HG03097 (cell line): Measurements from ENCODE around the gene SUSD2.
"Not testable (repeated sequence)": the region's sequence is repeated elsewhere in the genome, so short reads cannot be mapped to it uniquely, and the experiment has no call there.

Source experiments
- ATAC-seq: cut with Tn5 transposase; IDR thresholded peaks from one replicate; pipeline ENCODE4 v1.9.1; 2021; ENCODE audit not compliant: unreplicated experiment, low FRiP score

The SUSD2 gene

DNA sequence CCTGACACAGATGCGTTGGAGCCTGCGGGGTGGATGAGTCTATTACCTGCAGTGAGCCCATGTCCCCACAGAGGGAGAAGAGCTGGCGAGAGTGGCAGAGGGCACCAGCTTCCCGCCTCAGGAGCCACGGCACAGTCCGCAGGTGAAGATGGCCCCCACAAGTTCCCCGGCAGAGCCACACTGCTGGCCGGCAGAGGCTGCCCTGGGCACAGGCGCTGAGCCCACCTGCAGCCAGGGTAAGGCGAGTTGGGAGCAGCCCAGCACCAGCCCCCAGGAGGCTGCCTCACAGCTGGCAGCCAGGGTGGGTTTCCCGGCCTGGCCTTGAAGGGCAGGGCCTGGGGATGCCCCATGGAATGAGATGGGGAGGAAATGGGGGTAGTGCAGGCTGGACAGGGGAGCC, 5.2 kb upstream of the SUSD2 start:
- ATAC-seq: no peak

DNA sequence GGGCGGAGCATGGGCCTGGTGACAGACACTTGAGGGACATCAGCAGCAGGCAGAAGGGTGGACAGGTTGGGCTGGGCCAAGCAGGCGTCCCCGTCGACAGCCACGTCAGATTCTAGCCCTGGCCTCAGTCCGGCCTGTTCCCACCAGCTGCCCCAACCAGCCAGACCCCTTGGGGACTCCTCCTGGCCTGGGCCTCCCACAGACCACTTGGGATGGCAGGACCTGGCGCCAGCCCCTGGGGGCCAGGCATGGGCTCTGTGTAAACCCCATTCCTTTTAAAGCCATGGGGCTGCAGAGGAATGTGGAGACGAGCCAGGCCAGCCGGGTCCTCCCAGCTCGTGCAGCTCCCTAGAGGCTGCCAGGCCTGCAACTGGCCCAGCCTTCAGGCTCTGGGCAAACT, 4.7 kb upstream of the SUSD2 start:
- no peak for ATAC-seq

DNA sequence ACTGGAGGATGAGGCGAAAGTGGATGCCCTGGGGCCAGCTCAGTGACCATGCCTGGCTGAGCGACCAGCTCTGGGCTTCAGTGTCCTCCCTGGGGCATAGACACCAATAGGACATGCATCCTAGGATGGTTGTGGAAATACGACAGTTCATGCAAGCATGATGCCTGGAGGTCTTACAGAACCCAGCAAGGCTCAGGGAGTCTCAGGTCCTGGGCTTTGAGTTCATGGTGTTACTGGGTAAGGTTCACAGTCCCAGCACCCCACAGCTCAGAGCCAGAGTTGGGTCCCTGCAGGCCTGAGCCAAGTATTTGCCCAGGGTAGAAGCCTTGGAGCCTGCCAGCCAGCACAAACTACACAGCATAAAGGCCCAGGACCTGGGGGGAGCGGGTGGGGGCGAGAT, 4.2 kb upstream of the SUSD2 start:
- no peak for ATAC-seq

- no peak for ATAC-seq
Measured at GRCh38 chr22:24177456-24177855, 3.8 kb upstream of the SUSD2 start.

DNA sequence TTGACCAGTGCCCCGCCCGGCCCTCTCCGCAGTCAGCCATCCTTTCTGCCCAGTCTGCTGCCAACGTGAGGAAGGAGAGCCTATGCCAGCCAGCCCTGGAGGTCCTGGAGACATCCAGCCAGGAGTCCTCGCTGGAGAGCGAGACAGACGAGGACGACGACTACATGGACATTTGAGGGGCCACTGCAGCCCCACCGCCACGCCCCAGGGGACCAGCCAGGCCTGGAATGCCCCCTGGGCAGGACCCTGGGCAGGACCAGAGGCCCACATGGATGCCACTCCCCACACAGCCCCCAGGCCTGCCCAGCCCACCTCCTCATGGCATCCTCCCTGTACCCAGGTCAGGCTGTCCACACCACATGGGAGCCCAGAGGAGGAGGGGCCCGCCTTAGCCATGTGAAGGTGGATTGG, 3.3 kb upstream of the SUSD2 start:
- ATAC-seq: no peak

GRCh38 chr22:24178502-24179440, 2.5 kb upstream of the SUSD2 start:
- ATAC-seq: no peak

DNA sequence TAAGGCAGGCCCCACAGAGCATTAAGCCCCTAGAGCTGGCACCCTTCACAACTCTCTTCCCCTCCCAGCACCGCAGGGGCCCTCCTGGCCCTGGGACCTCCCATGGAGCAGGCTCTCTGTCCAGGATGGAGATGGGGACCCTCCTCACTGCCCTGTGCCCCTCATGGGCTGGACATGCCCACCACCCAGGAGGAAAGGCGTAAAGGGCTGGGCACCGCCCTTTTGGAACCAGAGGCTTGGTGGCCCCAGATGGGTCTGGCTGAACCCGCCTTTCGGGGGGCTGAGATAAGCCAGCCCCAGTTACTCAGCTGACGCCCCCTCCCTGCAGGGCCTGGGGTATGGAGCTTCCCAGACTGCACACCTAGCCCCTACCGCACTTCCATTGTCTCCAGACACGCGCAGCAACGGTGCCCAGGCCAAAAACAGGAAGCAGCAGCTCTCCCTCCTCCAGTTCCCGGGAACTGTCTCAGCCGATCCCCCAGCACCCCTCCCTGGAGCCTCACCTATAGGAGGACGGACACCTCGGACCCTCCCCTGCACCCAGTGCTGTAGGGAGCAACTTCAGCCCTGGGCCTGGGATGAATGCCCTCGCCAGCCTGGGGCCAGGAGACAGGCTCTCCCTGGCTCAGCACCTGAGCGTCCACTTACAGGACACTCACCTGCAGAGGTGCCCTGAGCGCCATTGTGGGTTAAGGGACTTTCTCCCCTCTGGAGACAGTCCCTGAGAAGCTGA, 1.6 kb upstream of the SUSD2 start:
- no peak for ATAC-seq

GRCh38 chr22:24180316-24181087, 785 bp upstream of the SUSD2 start:
- ATAC-seq: no peak

DNA sequence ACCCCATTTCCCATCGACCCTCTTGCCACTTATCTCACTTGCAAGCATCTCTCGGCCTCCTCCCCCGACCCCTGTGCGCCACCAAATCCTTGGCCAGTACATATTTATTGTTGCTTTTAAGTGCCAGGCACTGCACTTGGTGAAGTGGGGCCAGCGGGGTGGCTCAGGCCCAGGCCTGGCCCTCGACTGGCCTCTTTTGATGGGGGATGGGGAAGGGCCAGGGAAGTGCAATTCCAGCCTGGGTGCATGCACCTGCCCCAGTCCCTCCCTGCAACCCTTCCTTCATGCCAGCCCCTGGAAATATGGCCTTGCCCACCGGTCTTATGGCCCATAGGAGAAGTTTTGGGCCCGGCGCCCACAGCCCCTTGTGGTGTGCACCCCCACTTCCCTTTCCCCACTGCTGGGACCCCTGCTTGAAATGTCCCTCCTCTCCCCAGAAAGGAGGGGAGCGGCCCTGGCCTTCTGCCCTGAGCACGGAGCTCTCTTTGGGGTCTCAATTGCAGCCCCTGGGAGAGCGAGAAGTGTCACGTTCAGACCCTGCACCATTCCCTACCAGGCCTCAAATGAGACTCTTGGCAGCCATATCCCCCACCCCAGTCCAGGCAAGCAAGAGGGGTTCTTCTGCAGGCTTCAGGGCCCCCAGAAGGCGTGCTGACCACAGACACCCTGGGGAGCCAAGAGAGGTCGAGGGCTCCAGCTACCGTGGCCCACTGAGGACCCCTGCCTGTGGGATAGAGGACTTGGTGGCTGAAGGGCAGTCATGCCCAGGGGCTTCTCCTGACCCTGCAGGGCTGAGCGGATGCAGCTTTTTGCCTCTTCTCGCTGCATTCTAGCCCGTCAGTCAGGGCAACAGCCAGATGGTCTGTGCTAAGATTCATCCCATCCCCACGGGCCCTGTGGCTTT, 961 bp downstream of the SUSD2 start:
- ATAC-seq: no peak

DNA sequence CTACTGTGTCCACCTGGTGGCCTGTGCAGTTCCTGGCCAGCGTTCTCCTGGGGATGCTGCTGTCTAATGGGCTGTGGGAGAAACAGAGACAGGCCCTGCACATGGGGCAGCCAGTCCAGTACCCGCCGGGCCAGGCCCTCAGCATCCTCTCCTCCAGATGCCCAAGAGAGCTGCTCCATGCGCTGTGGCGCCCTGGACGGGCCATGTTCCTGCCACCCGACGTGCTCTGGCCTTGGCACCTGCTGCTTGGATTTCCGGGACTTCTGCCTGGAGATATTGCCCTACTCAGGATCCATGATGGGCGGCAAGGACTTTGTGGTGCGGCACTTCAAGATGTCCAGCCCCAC, 1.6 kb downstream of the SUSD2 start:
- not testable (repeated sequence) for ATAC-seq

DNA sequence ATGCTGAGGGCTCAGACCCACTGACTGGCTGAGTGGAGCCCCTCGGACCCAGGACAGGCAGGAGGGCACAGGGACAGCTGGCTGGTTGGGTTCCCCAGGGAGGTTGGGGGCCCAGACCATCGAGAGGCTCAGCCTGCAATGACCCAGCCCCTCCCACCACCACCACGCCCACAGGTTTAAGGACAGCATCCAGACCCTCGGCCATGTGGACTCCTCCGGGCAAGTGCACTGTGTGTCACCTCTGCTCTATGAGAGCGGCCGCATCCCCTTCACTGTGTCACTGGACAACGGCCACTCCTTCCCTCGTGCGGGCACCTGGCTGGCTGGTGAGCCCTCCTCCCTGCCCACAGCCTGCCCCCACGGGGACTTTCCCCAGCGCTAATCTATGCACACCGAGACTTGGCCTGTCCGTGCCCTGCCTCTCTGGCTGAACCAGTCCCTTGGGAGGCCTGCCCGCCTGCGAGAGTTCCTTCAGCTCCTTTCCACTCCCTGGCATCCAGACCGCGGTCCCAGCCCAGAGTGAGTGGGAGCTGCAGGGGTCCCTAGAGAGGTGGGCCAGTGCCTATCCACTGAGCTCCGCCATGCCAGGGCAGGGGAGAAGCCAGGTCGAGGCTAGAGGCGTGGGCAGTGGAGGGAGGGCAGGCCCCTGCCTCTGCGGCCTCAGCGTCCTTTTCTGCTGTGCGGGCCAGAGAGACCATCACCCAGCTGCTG, 2.2 kb downstream of the SUSD2 start:
- no peak for ATAC-seq

DNA sequence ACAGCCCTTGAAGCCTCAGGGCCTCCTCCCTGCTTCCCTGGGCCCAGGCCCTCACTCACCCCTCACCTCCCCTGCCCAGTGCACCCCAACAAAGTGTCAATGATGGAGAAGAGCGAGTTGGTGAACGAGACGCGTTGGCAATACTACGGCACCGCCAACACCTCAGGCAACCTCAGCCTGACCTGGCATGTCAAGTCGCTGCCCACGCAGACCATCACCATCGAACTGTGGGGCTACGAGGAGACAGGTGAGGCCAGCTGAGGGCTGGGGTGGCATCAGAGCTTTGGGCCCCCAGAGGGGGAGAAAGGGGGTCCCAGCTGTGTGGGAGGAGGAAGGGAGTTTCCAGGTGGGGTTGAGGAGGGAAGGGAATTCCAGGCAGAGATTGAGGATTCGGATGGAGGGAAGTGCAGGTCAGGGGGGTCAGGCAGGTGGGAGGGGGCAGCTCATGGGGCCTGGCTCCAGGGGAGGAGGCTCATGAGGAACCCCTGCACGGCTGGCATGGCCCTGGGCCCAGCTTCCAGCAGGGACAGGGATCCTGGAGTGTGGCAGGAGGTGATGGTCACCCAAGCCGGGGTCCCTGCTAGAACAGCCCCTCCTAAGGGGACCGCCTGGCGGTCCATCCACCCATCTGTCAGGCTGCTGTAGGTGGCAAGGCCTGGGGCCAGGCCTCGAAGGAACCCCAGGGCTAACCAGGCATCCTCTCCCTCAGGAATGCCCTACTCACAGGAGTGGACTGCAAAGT, 2.9 kb downstream of the SUSD2 start:
- ATAC-seq: no peak

GRCh38 chr22:24185001-24185500, 3.8 kb downstream of the SUSD2 start:
- no peak for ATAC-seq

DNA sequence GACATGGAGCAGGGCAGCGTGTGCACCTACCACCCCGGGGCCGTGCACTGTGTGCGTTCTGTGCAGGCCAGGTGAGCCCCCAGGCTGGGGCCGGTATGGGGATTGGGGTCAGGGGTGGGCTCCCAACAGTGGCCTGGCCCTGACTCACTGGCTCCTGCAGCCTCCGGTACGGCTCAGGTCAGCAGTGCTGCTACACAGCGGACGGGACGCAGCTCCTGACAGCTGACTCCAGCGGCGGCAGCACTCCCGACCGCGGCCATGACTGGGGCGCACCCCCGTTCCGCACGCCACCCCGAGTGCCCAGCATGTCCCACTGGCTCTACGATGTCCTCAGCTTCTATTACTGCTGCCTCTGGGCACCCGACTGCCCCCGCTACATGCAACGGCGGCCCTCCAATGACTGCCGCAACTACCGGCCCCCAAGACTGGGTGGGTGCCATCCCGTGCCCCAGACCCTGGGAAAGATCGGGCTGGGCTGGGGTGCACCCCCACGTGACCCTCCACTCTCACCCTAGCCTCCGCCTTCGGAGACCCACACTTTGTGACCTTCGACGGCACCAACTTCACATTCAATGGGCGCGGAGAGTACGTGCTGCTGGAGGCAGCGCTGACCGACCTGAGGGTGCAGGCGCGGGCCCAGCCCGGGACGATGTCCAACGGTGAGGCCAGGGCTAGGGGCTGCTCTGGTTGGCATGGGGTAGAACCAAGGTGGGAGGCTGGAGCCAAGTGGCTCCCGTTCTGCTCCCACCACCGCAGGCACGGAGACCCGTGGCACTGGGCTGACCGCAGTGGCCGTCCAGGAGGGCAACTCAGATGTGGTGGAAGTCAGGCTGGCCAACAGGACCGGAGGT, 4.4 kb downstream of the SUSD2 start:
- ATAC-seq: no peak

GRCh38 chr22:24186352-24186740, 5.1 kb downstream of the SUSD2 start:
- ATAC-seq: no peak

DNA sequence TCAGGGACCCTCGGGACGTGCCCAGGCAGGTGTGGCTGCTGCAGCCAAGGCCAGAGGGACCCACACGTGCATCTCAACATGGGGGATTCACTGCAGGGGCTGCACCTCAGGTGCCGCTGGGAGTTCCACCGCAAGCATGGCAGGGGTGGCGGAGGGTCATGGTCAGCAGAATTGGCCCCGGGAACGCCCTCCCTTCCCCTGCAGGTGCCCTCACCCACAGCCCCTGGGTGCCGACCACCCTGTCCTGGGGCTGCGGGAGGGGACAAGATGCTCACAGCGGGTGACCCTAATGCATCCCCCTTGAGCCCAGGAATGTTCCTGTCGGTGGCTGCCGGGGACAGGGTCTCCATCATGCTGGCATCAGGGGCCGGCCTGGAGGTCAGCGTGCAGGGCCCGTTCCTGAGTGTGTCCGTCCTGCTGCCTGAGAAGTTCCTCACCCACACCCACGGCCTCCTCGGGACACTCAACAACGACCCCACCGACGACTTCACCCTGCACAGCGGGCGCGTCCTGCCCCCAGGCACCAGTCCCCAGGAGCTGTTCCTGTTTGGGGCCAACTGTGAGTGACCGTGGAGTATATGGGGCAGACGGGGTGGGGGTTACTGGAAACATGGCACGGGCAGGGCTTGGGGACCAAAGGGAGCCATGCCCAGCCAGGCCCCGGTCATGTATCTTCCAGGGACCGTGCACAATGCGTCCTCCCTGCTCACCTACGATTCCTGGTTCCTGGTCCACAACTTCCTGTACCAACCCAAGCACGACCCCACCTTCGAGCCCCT, 5.8 kb downstream of the SUSD2 start:
- ATAC-seq: no peak
